CD4-positive, CD25-positive, alpha-beta regulatory T cell (primary cell): ENCODE results near the gene DCUN1D4. TPM values are rescaled to one million over a fixed set of nuclear protein-coding genes. Genes with fewer than 3 reads are reported as not detected.

Source experiments
- ATAC-seq, 2 donors: fragments of 150-1000 bp; cut with Tn5 transposase; one replicate each; pipeline ENCODE4 v1.10.0; 2021; ENCODE audit warnings: low read depth in 2 of 2, moderate number of reproducible peaks in 2 of 2, moderate library complexity in 1 of 2
- DNase-seq, 3 donors: peaks; one replicate each; pipeline versions ENCODE4 v3.0.0 to v3.0.0-alpha.2; 2012 to 2022; ENCODE audit warnings: mixed read lengths in 1 of 3
- H3K27ac ChIP-seq: one replicate; pipeline ENCODE4 v1.7.0; 2013; ENCODE audit warnings: mild to moderate bottlenecking, low read length; ENCODE audit not compliant: insufficient read depth, poor library complexity, severe bottlenecking
- H3K27me3 ChIP-seq: one replicate; pipeline ENCODE4 v1.7.0; 2013; ENCODE audit warnings: low read length; ENCODE audit not compliant: control insufficient read depth, insufficient read depth
- H3K36me3 ChIP-seq: one replicate; pipeline ENCODE4 v1.7.0; 2013; ENCODE audit warnings: mild to moderate bottlenecking, low read length, moderate library complexity; ENCODE audit not compliant: control insufficient read depth, insufficient read depth
- H3K4me1 ChIP-seq: 2 replicates; pipeline ENCODE4 v1.7.0; 2013; ENCODE audit warnings: mild to moderate bottlenecking, low read length; ENCODE audit not compliant: insufficient read depth, control insufficient read depth, poor library complexity, severe bottlenecking
- H3K4me3 ChIP-seq: one replicate; pipeline ENCODE4 v1.7.0; 2013; ENCODE audit warnings: low read depth, mild to moderate bottlenecking, low read length, moderate library complexity
- H3K9me3 ChIP-seq, 2 experiments: 1 replicate in 1 of 2; 2 replicates in 1 of 2; pipeline ENCODE4 v1.7.0; 2013; ENCODE audit warnings: low read length in 2 of 2, mild to moderate bottlenecking in 1 of 2, moderate library complexity in 1 of 2; ENCODE audit not compliant: control insufficient read depth in 2 of 2
- H3K27ac Mint-ChIP-seq, 3 donors: one replicate each; pipeline ENCODE4 v1.8.0; 2020 to 2022; ENCODE audit warnings: mild to moderate bottlenecking in 3 of 3, mixed read lengths in 3 of 3, moderate library complexity in 2 of 3
- H3K27me3 Mint-ChIP-seq: one replicate; pipeline ENCODE4 v1.8.0; 2022; ENCODE audit warnings: mild to moderate bottlenecking, mixed read lengths
- H3K36me3 Mint-ChIP-seq: one replicate; pipeline ENCODE4 v1.8.0; 2020; ENCODE audit warnings: mixed read lengths
- H3K4me1 Mint-ChIP-seq, 4 donors: one replicate each; pipeline ENCODE4 v1.8.0; 2020 to 2022; ENCODE audit warnings: mixed read lengths in 4 of 4, mild to moderate bottlenecking in 1 of 4
- H3K4me3 Mint-ChIP-seq, 4 donors: one replicate each; pipeline ENCODE4 v1.8.0; 2020 to 2022; ENCODE audit warnings: mild to moderate bottlenecking in 4 of 4, mixed read lengths in 4 of 4, moderate library complexity in 3 of 4
- H3K9me3 Mint-ChIP-seq, 7 donors: one replicate each; pipeline ENCODE4 v1.8.0; 2020 to 2022; ENCODE audit warnings: mixed read lengths in 7 of 7, mild to moderate bottlenecking in 3 of 7, moderate library complexity in 2 of 7
- polyA plus RNA-seq, 4 donors: library from polyadenylated mRNA; unstranded; fragments of 300-500 nt; fragmentation: Illumina TruSeq; gene quantifications; one replicate each; pipeline ENCODE4 v1.2.3, GENCODE V29; 2021
- total RNA-seq: library from RNA; stranded (reverse); gene quantifications from one replicate; pipeline ENCODE4 v1.2.3, GENCODE V29; 2022

DCUN1D4 gene
- total and polyA plus RNA-seq, 5 donors from 2014 or later = 9.7 to 28.1 (median 17.9) TPM

- Mint-ChIP-seq H3K27ac (no peak overlapping the region), H3K4me1 (peaks cover 10 to 48% (median 25%) of the 10 kb centered on the region in 4 donors), H3K36me3 (peaks cover 19% of the 10 kb centered on the region), H3K27me3 (no peaks in the 10 kb centered on the region), H3K9me3 (no peaks in the 10 kb centered on the region), H3K4me3 (no peak overlapping the region)
- H3K27ac ChIP-seq = no peak overlapping the region
- H3K36me3 ChIP-seq = no peaks in the 10 kb centered on the region
- no peaks in the 10 kb centered on the region for H3K9me3 ChIP-seq
- DNase-seq = no peak
- no peaks in the 10 kb centered on the region for H3K4me1 ChIP-seq
- ATAC-seq = no peak
- no peaks in the 10 kb centered on the region for H3K27me3 ChIP-seq
- no peak overlapping the region for H3K4me3 ChIP-seq
These were observed 12.8 kb downstream of the DCUN1D4 start for GRCh38 chr4:51855751-51856150.

GRCh38 chr4:51858605-51859202 is 15.8 kb downstream of the DCUN1D4 start:
- H3K4me3 ChIP-seq = no peak overlapping the region
- no peaks in the 10 kb centered on the region for H3K27me3 Mint-ChIP-seq
- DNase-seq (no peak), ATAC-seq (no peak)
- peaks cover 1% of the 10 kb centered on the region for H3K36me3 ChIP-seq
- no peaks in the 10 kb centered on the region for H3K27me3 ChIP-seq
- no peak overlapping the region for H3K27ac ChIP-seq
- no peak overlapping the region for H3K27ac Mint-ChIP-seq
- H3K9me3 Mint-ChIP-seq = no peaks in the 10 kb centered on the region
- no peaks in the 10 kb centered on the region for H3K9me3 ChIP-seq
- no peaks in the 10 kb centered on the region for H3K4me1 ChIP-seq
- H3K4me3 Mint-ChIP-seq = no peak overlapping the region
- H3K36me3 Mint-ChIP-seq = peaks cover 19% of the 10 kb centered on the region
- H3K4me1 Mint-ChIP-seq = peaks cover 10 to 33% (median 20%) of the 10 kb centered on the region in 4 donors

- no peak overlapping the region for H3K27ac Mint-ChIP-seq
- Histone ChIP-seq H3K9me3 (no peaks in the 10 kb centered on the region), H3K27ac (no peak overlapping the region), H3K4me3 (no peak overlapping the region), H3K4me1 (no peaks in the 10 kb centered on the region), H3K27me3 (no peaks in the 10 kb centered on the region), H3K36me3 (peaks cover 10% of the 10 kb centered on the region)
- DNase-seq (no peak), ATAC-seq (no peak)
- H3K27me3 Mint-ChIP-seq = no peaks in the 10 kb centered on the region
- no peak overlapping the region for H3K4me3 Mint-ChIP-seq
- peaks cover 19% of the 10 kb centered on the region for H3K36me3 Mint-ChIP-seq
- H3K4me1 Mint-ChIP-seq = peaks cover 10 to 30% (median 18%) of the 10 kb centered on the region in 4 donors
- H3K9me3 Mint-ChIP-seq = no peaks in the 10 kb centered on the region
These were observed 16.6 kb downstream of the DCUN1D4 start for GRCh38 chr4:51859476-51860031.

GRCh38 chr4:51862199-51862598 is 19.2 kb downstream of the DCUN1D4 start:
- Mint-ChIP-seq H3K27ac (no peak overlapping the region), H3K36me3 (peaks cover 20% of the 10 kb centered on the region), H3K9me3 (no peaks in the 10 kb centered on the region), H3K27me3 (no peaks in the 10 kb centered on the region), H3K4me3 (no peak overlapping the region), H3K4me1 (peaks cover 10 to 22% (median 16%) of the 10 kb centered on the region in 4 donors)
- Histone ChIP-seq H3K4me3 (no peak overlapping the region), H3K27me3 (no peaks in the 10 kb centered on the region), H3K9me3 (no peaks in the 10 kb centered on the region), H3K27ac (no peak overlapping the region), H3K4me1 (no peaks in the 10 kb centered on the region), H3K36me3 (peaks cover 24% of the 10 kb centered on the region)
- ATAC-seq (no peak), DNase-seq (no peak)

- Histone ChIP-seq H3K36me3 (peaks cover 29% of the 10 kb centered on the region), H3K27me3 (no peaks in the 10 kb centered on the region), H3K4me3 (no peak overlapping the region), H3K9me3 (no peaks in the 10 kb centered on the region), H3K4me1 (no peaks in the 10 kb centered on the region), H3K27ac (no peak overlapping the region)
- Mint-ChIP-seq H3K36me3 (peaks cover 14% of the 10 kb centered on the region), H3K27me3 (no peaks in the 10 kb centered on the region), H3K27ac (no peak overlapping the region), H3K4me3 (no peak overlapping the region), H3K4me1 (peaks cover 7 to 19% (median 13%) of the 10 kb centered on the region in 4 donors), H3K9me3 (no peaks in the 10 kb centered on the region)
- no peak for DNase-seq
- no peak for ATAC-seq
These were observed 19.8 kb downstream of the DCUN1D4 start for GRCh38 chr4:51862781-51863180.

GRCh38 chr4:51865717-51866116 is 22.8 kb downstream of the DCUN1D4 start:
- Mint-ChIP-seq H3K4me3 (no peak overlapping the region), H3K9me3 (no peaks in the 10 kb centered on the region), H3K27me3 (no peaks in the 10 kb centered on the region), H3K36me3 (peaks cover 19% of the 10 kb centered on the region), H3K27ac (peak overlapping the region in 1 of 3 donors; percentile 9), H3K4me1 (peaks cover 0 to 16% (median 6%) of the 10 kb centered on the region in 4 donors)
- ATAC-seq (no peak), DNase-seq (no peak)
- Histone ChIP-seq H3K9me3 (no peaks in the 10 kb centered on the region), H3K4me3 (no peak overlapping the region), H3K4me1 (no peaks in the 10 kb centered on the region), H3K27me3 (no peaks in the 10 kb centered on the region), H3K27ac (no peak overlapping the region), H3K36me3 (peaks cover 31% of the 10 kb centered on the region)

GRCh38 chr4:51866835-51867234 is 23.9 kb downstream of the DCUN1D4 start:
- Histone ChIP-seq H3K27ac (no peak overlapping the region), H3K4me1 (no peaks in the 10 kb centered on the region), H3K36me3 (peaks cover 35% of the 10 kb centered on the region), H3K9me3 (no peaks in the 10 kb centered on the region), H3K4me3 (no peak overlapping the region), H3K27me3 (no peaks in the 10 kb centered on the region)
- Mint-ChIP-seq H3K4me1 (peaks cover 0 to 7% (median 3%) of the 10 kb centered on the region in 4 donors), H3K36me3 (peaks cover 30% of the 10 kb centered on the region), H3K27me3 (no peaks in the 10 kb centered on the region), H3K9me3 (no peaks in the 10 kb centered on the region), H3K4me3 (no peak overlapping the region), H3K27ac (no peak overlapping the region)
- no peak for DNase-seq
- no peak for ATAC-seq
